SK-N-SH treated with all-trans-retinoic acid at 6 μM for 48 hours (cell line): Measurements from ENCODE around the gene HSD17B8.
A peak's percentile ranks its signal among the peaks of the same experiment; 100 is the strongest.

ENCODE experiments used
- ATAC-seq: fragments of 200-7000 bp; cut with Tn5 transposase; 3 replicates; pipeline ENCODE4 v1.9.1; 2020; ENCODE audit warnings: mild to moderate bottlenecking, moderate library complexity
- ARNTL ChIP-seq: fragments of 450-650 bp; formaldehyde crosslinking; IDR thresholded peaks from 2 replicates; pipeline ENCODE4 v1.5.0; 2020; ENCODE audit warnings: low read depth, mild to moderate bottlenecking, moderate library complexity, borderline replicate concordance
- CREB5 ChIP-seq: fragments of 250-450 bp; sonication (Bioruptor Pico); IDR thresholded peaks from 2 replicates; pipeline ENCODE4 v1.5.1; 2020; ENCODE audit warnings: low read depth, mild to moderate bottlenecking, moderate library complexity
- ESRRG ChIP-seq: fragments of 250-450 bp; sonication (Bioruptor Pico); IDR thresholded peaks from 2 replicates; pipeline ENCODE4 v1.6.1; 2021; ENCODE audit warnings: mild to moderate bottlenecking
- GLIS3 ChIP-seq: fragments of 250-450 bp; sonication (Bioruptor Pico); IDR thresholded peaks from 2 replicates; pipeline ENCODE4 v1.5.0; 2020; ENCODE audit warnings: mild to moderate bottlenecking, moderate library complexity
- ISL1 ChIP-seq: fragments of 250-450 bp; sonication (Bioruptor Pico); IDR thresholded peaks from 2 replicates; pipeline ENCODE4 v2.1.2; 2022; ENCODE audit warnings: mild to moderate bottlenecking, moderate library complexity
- OSR1 ChIP-seq: fragments of 250-450 bp; sonication (Bioruptor Pico); IDR thresholded peaks from 2 replicates; pipeline ENCODE4 v1.8.0; 2022; ENCODE audit warnings: moderate library complexity, mild to moderate bottlenecking, inconsistent platforms
- PATZ1 ChIP-seq: fragments of 250-450 bp; sonication (Bioruptor Pico); IDR thresholded peaks from 2 replicates; pipeline ENCODE4 v1.8.0; 2020; ENCODE audit warnings: mild to moderate bottlenecking, moderate library complexity, borderline replicate concordance
- POU6F1 ChIP-seq: fragments of 250-450 bp; sonication (Bioruptor Pico); IDR thresholded peaks from 2 replicates; pipeline ENCODE4 v1.8.0; 2021; ENCODE audit warnings: low read depth, mild to moderate bottlenecking, moderate library complexity, borderline replicate concordance
- PPARA ChIP-seq: fragments of 250-450 bp; sonication (Bioruptor Pico); IDR thresholded peaks from 2 replicates; pipeline ENCODE4 v1.5.0; 2020; ENCODE audit warnings: mild to moderate bottlenecking, borderline replicate concordance
- SNAI2 ChIP-seq: fragments of 250-450 bp; sonication (Bioruptor Pico); IDR thresholded peaks from 2 replicates; pipeline ENCODE4 v1.5.0; 2020; ENCODE audit warnings: mild to moderate bottlenecking, moderate library complexity
- TCF4 ChIP-seq: fragments of 250-450 bp; sonication (Bioruptor Pico); IDR thresholded peaks from 2 replicates; pipeline ENCODE4 v1.8.0; 2021; ENCODE audit warnings: mild to moderate bottlenecking, moderate library complexity, borderline replicate concordance
- TOX ChIP-seq: fragments of 250-450 bp; sonication (Bioruptor Pico); IDR thresholded peaks from 2 replicates; pipeline ENCODE4 v1.8.0; 2021; ENCODE audit warnings: mild to moderate bottlenecking, moderate library complexity, borderline replicate concordance
- ZC3H10 ChIP-seq: fragments of 250-450 bp; sonication (Bioruptor Pico); IDR thresholded peaks from 2 replicates; pipeline ENCODE4 v1.5.1; 2021; ENCODE audit warnings: mild to moderate bottlenecking, moderate library complexity
- ZFP3 ChIP-seq: fragments of 250-450 bp; sonication (Bioruptor Pico); IDR thresholded peaks from 2 replicates; pipeline ENCODE4 v1.5.0; 2020; ENCODE audit warnings: mild to moderate bottlenecking, moderate library complexity
- ZFP30 ChIP-seq: fragments of 450-650 bp; formaldehyde crosslinking; IDR thresholded peaks from 2 replicates; pipeline ENCODE4 v1.5.0; 2022; ENCODE audit warnings: mild to moderate bottlenecking, moderate library complexity
- ZNF565 ChIP-seq: fragments of 450-650 bp; formaldehyde crosslinking; conservative IDR thresholded peaks from 2 replicates; pipeline ENCODE4 v1.5.0; 2020; ENCODE audit warnings: low read depth, mild to moderate bottlenecking, moderate library complexity
- ZNF70 ChIP-seq: fragments of 450-650 bp; formaldehyde crosslinking; IDR thresholded peaks from 2 replicates; pipeline ENCODE4 v1.5.0; 2020; ENCODE audit warnings: mild to moderate bottlenecking, moderate library complexity
- ZNF8 ChIP-seq: fragments of 450-650 bp; formaldehyde crosslinking; IDR thresholded peaks from 2 replicates; pipeline ENCODE4 v1.5.0; 2020; ENCODE audit warnings: mild to moderate bottlenecking, moderate library complexity

The HSD17B8 gene

GRCh38 chr6:33212857-33213165, 8.4 kb downstream of the HSD17B8 start:
- no peak for ATAC-seq
- TF ChIP-seq GLIS3 (CRISPR knock-in tag) (no peak), PPARA (CRISPR knock-in tag) (no peak), TOX (no peak), ESRRG (no peak), PATZ1 (CRISPR knock-in tag) (no peak), ISL1 (CRISPR knock-in tag) (no peak), ZNF70 (no peak), ZNF8 (no peak), ARNTL (CRISPR knock-in tag) (no peak)

- TF ChIP-seq ISL1 (CRISPR knock-in tag) (no peak), GLIS3 (CRISPR knock-in tag) (peak; percentile 61; the same call in 1 of the 2 replicates), PATZ1 (CRISPR knock-in tag) (peak; percentile 50; the same call in 1 of the 2 replicates)
- ATAC-seq: peak; percentile 64
Measured at GRCh38 chr6:33213166-33213988, 8.9 kb downstream of the HSD17B8 start.

- no peak for TF ChIP-seq ZNF565
- TF ChIP-seq OSR1: no peak
- TF ChIP-seq, all 23 proteins: peak for 0
- peak; percentile 24 for ATAC-seq
Measured at GRCh38 chr6:33213989-33214335, 9.5 kb downstream of the HSD17B8 start.

GRCh38 chr6:33215271-33216116, 11.0 kb downstream of the HSD17B8 start:
- no peak for TF ChIP-seq ZFP3 (CRISPR knock-in tag)
- no peak for TF ChIP-seq CREB5 (CRISPR knock-in tag)
- TF ChIP-seq ZFP30 (CRISPR knock-in tag): no peak
- no peak for TF ChIP-seq ZNF8
- TF ChIP-seq ZC3H10 (CRISPR knock-in tag): no peak
- no peak; the same call in 2 of the 3 replicates for ATAC-seq

- TF ChIP-seq SNAI2 (no peak), ZFP3 (CRISPR knock-in tag) (no peak), ARNTL (CRISPR knock-in tag) (no peak), ZNF565 (no peak), TCF4 (CRISPR knock-in tag) (no peak), POU6F1 (no peak), ISL1 (CRISPR knock-in tag) (no peak)
- TF ChIP-seq, all 23 proteins: peak for 0
- no peak for ATAC-seq
Measured at GRCh38 chr6:33216117-33216649, 11.7 kb downstream of the HSD17B8 start.
